ENCODE measurements around the gene MTX1.
"Not testable (repeated sequence)": the region's sequence is repeated elsewhere in the genome, so short reads cannot be mapped to it uniquely, and the experiment has no call there.

The MTX1 gene

DNA sequence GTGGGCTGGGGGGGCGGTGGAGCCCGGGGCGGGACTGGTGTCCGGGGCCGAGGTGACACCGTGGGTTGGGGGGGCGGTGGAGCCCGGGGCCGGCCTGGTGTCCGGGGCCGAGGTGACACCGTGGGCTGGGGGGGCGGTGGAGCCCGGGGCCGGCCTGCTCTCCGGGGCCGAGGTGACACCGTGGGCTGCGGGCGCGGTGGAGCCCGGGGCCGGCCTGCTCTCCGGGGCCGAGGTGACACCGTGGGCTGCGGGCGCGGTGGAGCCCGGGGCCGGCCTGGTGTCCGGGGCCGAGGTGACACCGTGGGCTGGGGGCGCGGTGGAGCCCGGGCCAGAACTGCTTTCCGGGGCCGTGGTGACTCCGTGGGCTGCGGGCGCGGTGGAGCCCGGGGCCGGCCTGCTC lies 18.6 kb upstream of the MTX1 start:
- not testable (repeated sequence) for DNase-seq

DNA sequence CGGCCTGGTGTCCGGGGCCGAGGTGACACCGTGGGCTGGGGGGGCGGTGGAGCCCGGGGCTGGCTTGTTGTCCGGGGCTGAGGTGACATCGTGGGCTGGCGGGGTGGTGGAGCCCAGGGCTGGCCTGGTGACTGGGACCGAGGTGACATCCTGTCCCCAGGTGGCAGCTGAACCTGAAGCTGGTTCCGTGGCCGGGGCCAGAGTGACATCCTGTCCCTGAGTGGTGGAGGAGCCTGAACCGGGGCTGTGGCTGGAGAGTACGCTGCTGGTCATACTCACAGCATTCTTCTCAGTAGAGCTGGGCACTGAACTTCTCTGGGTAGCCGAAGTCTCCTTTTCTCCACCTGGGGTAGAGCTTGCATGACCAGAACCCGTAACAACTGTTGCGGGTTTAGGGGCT lies 16.6 kb upstream of the MTX1 start:
- DNase-seq, result no peak

- peak; percentile 39 for DNase-seq
Observed at GRCh38 chr1:155192346-155193274, 15.9 kb upstream of the MTX1 start.

GRCh38 chr1:155193275-155193990 lies 15.1 kb upstream of the MTX1 start:
- DNase-seq, result peak; percentile 87

GRCh38 chr1:155193991-155194240 lies 14.6 kb upstream of the MTX1 start:
- DNase-seq, result not testable (repeated sequence)

- no peak for DNase-seq
Observed at GRCh38 chr1:155195201-155196102, 13.0 kb upstream of the MTX1 start.

DNA sequence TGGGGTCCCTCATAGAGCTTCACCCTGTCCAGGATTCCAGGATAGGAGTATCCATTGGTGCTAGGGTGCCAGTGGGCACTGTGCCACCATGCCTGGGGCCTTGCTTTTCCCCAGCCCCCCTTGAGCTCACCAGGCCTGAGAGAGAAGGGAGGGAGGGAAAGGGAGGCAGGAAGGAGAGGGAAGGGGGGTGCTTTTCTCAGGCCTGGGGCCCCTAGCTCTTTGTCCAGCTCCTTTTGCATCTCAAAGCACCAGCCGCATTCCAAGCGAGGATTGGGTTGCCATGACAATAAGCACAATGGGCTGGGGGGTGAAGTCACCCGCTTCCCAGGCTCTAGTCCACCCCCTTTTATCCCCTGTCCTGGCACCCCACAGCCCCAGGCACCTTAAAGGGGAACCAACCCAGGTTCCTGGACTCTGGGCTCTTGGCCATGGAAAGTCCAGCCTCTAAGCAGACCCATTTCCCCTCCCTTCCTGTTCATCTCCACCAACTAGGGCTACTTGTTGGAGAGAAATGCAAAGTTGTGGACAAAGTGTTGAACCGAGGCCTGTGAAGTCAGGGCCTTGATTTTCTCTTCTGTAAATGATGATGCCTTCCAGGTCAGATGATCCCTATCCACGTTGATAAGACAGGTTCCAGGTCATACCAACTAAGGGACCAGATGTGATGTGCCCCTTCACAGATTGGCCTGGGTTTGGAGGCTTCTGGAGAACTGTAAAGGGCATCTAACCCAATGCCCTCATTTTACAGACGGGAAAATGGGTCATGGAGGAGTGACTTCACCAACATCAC lies 12.2 kb upstream of the MTX1 start:
- DNase-seq, result no peak

DNA sequence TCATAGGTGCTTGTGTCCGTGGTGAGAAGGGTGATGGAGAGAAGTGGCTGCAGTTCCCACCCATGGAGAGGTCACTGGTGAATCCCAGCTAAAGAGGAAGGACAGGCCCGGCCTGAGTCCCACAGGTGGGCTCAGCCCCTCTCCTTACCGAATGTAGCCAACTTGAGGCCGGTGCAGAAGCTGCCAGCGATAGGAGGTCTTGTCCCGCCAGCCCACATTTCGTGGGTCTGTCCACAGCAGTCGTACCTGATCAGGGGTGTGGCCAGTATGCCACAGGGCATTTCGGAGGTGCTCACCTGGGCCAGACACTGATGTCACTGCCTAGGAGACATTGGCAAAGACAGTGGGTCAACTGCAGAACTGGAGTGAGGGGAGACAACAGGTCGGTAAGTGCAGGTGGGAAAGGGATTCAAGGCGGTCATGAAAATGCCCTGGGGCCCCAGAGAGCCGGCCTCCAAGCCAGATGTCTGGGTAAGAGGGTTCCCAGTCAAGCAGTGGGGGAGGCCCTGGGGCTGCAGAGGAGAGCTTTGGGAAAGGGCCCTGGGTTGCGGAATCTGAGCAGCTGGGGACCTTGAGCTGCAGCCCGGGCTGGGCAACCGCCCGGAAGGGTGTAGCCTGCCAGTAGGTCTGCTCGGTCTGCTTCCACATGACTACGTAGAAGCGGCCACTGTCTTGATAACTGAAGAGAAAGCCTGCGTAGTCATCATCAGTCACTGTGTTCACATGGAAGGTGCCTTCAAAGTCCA lies 11.4 kb upstream of the MTX1 start:
- DNase-seq, result no peak

- DNase-seq, result no peak
Observed at GRCh38 chr1:155197901-155198546, 10.5 kb upstream of the MTX1 start.

DNA sequence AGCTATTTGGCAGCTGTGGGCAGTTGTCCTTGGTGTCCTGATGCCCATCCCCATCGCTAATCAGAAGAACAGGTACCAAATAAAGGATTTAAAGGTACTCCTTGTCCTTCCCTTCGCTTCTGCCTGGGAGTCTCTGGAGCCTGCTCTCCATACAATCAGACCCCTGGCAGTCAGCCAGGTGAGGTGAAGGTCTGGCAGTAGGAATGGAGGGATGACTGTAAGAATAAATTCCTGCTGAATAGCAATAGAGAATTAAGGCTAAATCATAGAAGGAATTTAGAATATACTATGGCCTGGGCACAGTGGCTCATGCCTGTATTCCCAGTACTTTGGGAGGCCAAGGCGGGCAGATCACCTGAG lies 10.0 kb upstream of the MTX1 start:
- no peak for DNase-seq

- no peak for DNase-seq
Observed at GRCh38 chr1:155199792-155200191, 8.7 kb upstream of the MTX1 start.

DNA sequence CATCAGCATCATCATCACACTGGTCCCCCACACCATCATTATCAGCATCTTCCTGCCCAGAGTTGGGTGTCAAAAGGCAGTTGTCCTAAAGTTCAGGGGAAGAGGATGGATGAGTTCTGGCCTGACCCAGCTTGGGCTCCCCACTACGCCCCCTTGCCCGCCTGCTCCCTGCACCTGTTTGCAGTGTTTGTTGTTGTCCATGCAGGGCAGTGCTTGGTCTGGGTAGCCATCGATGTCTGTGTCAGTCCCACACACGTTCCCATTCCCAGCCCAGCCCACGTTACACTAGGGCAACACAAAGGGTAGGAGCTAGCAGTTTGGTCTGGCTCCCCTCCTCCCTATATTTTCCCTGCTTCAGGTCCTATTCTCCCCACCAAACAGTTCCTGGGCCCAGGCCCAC lies 7.6 kb upstream of the MTX1 start:
- DNase-seq, result no peak

DNA sequence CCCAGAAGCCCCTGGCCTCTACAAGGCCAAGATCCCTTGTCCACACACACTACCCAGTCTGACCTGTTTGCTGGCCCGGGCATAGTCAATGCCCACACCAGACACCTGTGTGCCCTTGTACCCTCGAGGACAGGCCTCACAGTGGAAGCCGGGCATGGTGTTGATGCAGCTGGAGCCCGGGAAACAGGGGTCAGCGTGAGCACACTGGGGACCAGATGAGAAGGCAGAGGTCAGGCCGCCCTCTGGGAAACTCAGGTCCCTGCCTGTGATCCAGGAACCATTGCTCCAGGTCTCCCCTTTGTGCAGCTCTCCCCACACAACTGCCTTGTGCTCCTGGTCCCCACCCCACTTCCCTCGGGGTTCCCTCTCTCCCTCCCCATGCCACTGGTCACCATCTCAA lies 6.3 kb upstream of the MTX1 start:
- DNase-seq, result no peak

- no peak for DNase-seq
Observed at GRCh38 chr1:155202731-155203515, 5.6 kb upstream of the MTX1 start.

DNA sequence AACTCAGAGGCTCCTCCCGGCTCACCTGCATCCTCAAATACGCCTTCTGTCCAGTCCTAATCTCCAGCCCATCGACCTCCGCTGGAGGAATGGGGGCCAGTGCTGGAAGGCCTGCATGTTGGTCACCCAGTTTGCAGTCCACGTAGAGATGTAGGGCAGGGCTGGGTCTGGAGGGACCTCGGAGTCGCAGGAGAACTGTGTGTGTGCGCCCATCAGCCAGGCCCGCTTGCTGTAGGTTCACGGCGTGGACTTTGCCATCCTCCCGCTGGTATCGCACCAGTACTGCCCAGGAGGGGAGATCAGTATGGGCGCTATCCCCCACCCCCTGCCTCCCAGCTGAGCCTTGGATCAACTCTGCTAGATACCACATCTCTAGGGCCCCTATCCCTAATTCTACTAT lies 3.5 kb upstream of the MTX1 start:
- DNase-seq, result no peak

- DNase-seq, result no peak
Observed at GRCh38 chr1:155205969-155206593, 2.4 kb upstream of the MTX1 start.

GRCh38 chr1:155206891-155207805 lies 1.3 kb upstream of the MTX1 start:
- DNase-seq, result peak; percentile 91

DNA sequence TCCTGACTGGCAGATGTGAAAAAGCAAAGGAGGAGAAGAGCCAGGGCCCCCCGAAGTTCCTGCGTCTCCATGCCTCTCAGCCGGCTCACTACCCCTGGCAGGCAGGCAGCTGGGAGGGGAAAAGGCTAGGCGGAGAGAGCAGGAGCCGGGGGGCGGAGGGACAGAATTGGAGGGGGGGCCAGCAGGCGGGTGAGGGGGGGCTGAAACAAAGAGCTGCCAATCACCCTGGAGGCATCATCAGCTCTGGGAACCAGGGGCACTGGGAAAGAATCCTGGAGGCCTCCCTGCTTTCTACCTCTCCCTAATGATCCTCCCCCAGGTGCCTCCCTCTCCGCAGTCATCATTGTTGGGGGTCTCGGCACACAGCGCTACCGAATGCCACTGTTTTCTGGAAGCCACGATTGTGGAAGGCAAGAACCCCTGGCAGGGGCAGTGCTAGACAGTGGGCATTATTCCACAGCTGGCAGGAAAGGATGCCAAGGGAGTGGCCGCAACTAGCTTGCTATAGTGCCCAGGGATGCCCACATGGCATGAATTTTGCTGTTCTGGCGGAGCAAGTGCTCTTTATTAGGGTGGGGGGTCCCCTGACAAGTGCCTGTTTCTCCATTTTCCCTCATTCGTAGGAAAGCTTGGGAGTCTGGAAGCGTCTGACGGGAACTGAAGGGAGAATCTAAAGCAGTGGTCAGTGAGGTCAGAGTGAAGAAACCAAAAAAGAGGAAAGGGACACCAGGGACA lies 522 bp upstream of the MTX1 start, which contains the start of gene THBS3:
TSS of gene THBS3 (minus strand) at position 92 of the 735 bp plus-strand sequence. CDS start at position 71, 21 bp downstream.
- no peak for DNase-seq
